ENCODE measurements around the gene WDR89. TPM values are rescaled to one million over a fixed set of nuclear protein-coding genes. Genes with fewer than 3 reads are reported as not detected.

The WDR89 gene
- total and polyA plus RNA-seq, 7 donors, result 5.9 to 12.3 (median 9.7) TPM

DNA sequence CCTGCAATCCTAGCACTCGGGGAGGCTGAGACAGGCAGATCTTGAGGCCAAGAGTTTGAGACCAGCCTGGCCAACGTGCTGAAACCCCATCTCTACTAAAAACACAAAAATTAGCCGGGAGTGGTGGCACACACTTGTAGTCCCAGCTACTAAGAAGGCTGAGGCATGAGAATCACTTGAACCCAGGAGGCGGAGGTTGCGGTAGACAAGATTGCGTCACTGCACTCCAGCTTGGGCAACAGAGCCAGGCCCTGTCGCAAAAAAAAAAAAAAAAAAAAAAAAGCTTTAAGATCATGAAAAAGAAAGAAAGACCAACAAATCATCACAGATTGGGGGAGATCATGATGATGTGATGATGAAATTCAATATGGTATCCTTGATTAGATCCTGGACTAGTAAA is 30.6 kb downstream of the WDR89 start:
- Histone ChIP-seq H3K4me3 (no peak overlapping the region), H3K36me3 (ENCODE audit: insufficient read depth in 1 of 2, low read depth in 1 of 2) (peaks cover 0 to 5% of the 10 kb centered on the region in 2 donors), H3K27ac (no peak overlapping the region), H3K4me1 (no peaks in the 10 kb centered on the region), H3K27me3 (ENCODE audit: insufficient read depth in 3 of 3, low read length in 2 of 3) (no peaks in the 10 kb centered on the region), H3K9me3 (no peaks in the 10 kb centered on the region)
- intact Hi-C loops (cut with DNase I), result no loop called here
- ATAC-seq (no peak), DNase-seq (no peak)
- TF ChIP-seq, protein P1, sequence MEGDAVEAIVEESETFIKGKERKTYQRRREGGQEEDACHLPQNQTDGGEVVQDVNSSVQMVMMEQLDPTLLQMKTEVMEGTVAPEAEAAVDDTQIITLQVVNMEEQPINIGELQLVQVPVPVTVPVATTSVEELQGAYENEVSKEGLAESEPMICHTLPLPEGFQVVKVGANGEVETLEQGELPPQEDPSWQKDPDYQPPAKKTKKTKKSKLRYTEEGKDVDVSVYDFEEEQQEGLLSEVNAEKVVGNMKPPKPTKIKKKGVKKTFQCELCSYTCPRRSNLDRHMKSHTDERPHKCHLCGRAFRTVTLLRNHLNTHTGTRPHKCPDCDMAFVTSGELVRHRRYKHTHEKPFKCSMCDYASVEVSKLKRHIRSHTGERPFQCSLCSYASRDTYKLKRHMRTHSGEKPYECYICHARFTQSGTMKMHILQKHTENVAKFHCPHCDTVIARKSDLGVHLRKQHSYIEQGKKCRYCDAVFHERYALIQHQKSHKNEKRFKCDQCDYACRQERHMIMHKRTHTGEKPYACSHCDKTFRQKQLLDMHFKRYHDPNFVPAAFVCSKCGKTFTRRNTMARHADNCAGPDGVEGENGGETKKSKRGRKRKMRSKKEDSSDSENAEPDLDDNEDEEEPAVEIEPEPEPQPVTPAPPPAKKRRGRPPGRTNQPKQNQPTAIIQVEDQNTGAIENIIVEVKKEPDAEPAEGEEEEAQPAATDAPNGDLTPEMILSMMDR (IDR thresholded peaks at IDR 0.05), result no peak
- 91 to 98% (median 97%) methylated on average over 7 of the region's 7 CpGs for WGBS, 3 donors

DNA sequence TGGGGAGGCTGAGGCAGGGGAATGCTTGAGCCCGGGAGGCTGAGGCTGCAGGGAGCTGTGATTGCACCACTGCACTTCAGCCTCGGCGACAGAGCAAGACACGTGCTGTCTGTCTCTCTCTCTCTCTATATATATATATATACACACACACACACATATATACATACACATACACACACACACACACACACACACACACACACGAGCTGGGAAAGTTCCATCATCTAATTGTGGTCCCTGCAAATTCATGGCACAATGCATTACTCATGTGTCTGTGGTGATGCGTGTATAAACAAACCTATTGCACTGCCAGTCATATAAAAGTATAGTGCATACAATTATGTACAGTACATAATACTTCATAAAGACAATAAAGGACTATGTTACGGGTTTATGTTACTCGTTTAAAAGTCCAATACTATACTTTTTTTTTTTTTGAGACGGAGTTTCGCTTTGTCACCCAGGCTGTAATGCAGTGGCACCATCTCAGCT is 36.6 kb downstream of the WDR89 start:
- Histone ChIP-seq H3K27me3 (ENCODE audit: insufficient read depth in 3 of 3, low read length in 2 of 3) (no peaks in the 10 kb centered on the region), H3K4me1 (no peaks in the 10 kb centered on the region), H3K4me3 (no peak overlapping the region), H3K36me3 (ENCODE audit: insufficient read depth in 1 of 2, low read depth in 1 of 2) (peaks cover 0 to 4% of the 10 kb centered on the region in 2 donors), H3K9me3 (no peaks in the 10 kb centered on the region), H3K27ac (no peak overlapping the region)
- intact Hi-C loops (cut with DNase I), result no loop called here
- TF ChIP-seq, protein P1 (IDR thresholded peaks at IDR 0.05), result no peak
- no peak for ATAC-seq
- DNase-seq, result no peak
- 92 to 95% (median 92%) methylated on average over 10 of the region's 10 CpGs for WGBS, 3 donors

DNA sequence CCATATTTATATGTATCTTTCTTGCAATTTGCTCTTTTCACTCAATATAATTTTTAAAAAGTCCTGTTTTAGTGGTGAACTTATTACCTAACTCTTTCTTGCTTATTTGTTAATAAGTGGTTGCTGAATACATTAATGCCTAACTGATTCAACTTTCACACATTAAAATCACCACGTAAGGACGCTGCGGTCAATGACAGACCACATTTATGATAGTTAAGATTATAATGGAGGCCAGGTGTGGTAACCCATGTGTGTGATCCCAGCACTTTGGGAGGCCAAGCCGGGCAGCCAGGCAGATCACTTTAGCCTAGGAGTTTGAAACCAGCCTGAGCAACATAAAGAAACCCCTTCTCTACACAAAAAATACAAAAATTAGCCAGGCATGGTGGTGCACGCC is 37.0 kb downstream of the WDR89 start:
- TF ChIP-seq, protein P1 (IDR thresholded peaks at IDR 0.05), result no peak
- DNase-seq, result no peak
- no peak for ATAC-seq
- Histone ChIP-seq H3K4me1 (no peaks in the 10 kb centered on the region), H3K36me3 (ENCODE audit: insufficient read depth in 1 of 2, low read depth in 1 of 2) (peaks cover under 1 to 5% of the 10 kb centered on the region in 2 donors), H3K27me3 (ENCODE audit: insufficient read depth in 3 of 3, low read length in 2 of 3) (no peaks in the 10 kb centered on the region), H3K27ac (no peak overlapping the region), H3K9me3 (no peaks in the 10 kb centered on the region), H3K4me3 (no peak overlapping the region)
- 94 to 95% (median 95%) methylated on average over 5 of the region's 5 CpGs for WGBS, 3 donors
- intact Hi-C loops (cut with DNase I), result no loop called here

DNA sequence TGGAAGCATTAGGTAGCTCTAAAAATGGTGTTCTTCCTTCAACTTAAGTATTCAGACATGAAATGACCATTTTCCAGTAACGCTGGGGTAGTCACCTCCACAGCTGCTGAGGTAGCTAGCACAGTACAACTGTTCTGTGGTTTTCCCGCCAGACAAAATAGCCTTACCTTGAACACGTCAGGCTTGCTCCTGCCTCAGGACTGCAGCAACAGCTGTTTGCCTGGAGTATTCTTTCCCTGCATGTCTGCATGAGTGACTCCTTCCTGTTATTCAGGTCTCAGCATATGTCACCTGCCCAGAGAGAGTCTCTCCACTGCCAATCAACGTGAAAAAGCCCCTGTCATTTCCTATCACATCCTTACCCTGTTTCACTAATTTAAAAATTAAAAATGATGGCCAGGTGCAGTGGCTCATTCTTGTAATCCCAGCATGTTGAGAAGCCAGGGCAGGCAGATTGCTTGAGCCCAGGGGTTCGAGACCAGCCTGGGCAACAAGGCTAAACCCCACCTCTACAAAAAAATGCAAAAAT is 37.9 kb downstream of the WDR89 start:
- no peak overlapping the region for H3K4me3 ChIP-seq
- peaks cover 4 to 14% of the 10 kb centered on the region in 2 donors for H3K36me3 ChIP-seq (ENCODE audit: insufficient read depth in 1 of 2, low read depth in 1 of 2)
- H3K9me3 ChIP-seq, result no peaks in the 10 kb centered on the region
- H3K27me3 ChIP-seq (ENCODE audit: insufficient read depth in 3 of 3, low read length in 2 of 3), result no peaks in the 10 kb centered on the region
- DNase-seq (no peak), ATAC-seq (no peak)
- intact Hi-C loops (cut with DNase I), result no loop called here
- 87 to 92% (median 87%) methylated on average over 5 of the region's 5 CpGs for WGBS, 3 donors
- TF ChIP-seq, protein P1 (IDR thresholded peaks at IDR 0.05), result no peak
- H3K27ac ChIP-seq, result no peak overlapping the region
- H3K4me1 ChIP-seq, result no peaks in the 10 kb centered on the region

DNA sequence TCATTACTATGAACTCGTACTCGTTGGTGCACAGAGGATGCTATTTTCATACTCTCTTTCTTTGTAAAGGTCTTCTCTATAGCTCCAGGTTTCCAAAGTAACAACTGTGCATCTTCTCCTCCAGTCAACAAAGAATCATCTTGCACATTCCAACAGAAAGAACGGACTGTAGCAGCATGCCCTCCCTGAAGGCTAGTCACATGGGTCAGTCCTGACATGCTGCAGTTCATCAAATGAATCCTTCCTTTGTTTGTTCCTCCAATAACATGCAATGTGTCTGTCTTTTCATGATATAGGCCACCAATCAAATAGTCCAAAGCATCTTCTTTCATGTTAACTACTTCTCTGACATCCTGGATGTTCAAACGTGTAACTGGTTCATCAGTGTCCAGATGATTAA is 42.9 kb downstream of the WDR89 start:
- no peak for DNase-seq
- H3K4me3 ChIP-seq, result no peak overlapping the region
- no peak for ATAC-seq
- no peaks in the 10 kb centered on the region for H3K4me1 ChIP-seq
- peaks cover 4 to 31% of the 10 kb centered on the region in 2 donors for H3K36me3 ChIP-seq (ENCODE audit: insufficient read depth in 1 of 2, low read depth in 1 of 2)
- WGBS, 3 donors, result 87 to 92% (median 88%) methylated on average over 4 of the region's 4 CpGs
- TF ChIP-seq, protein P1 (IDR thresholded peaks at IDR 0.05), result no peak
- peaks cover 10% of the 10 kb centered on the region for H3K9me3 ChIP-seq
- no peak overlapping the region for H3K27ac ChIP-seq
- no peaks in the 10 kb centered on the region for H3K27me3 ChIP-seq (ENCODE audit: insufficient read depth in 3 of 3, low read length in 2 of 3)
- intact Hi-C loops (cut with DNase I), result no loop called here

All from psoas muscle (tissue), 8 donors.